ENCODE results near the gene PRDX3.

DNA sequence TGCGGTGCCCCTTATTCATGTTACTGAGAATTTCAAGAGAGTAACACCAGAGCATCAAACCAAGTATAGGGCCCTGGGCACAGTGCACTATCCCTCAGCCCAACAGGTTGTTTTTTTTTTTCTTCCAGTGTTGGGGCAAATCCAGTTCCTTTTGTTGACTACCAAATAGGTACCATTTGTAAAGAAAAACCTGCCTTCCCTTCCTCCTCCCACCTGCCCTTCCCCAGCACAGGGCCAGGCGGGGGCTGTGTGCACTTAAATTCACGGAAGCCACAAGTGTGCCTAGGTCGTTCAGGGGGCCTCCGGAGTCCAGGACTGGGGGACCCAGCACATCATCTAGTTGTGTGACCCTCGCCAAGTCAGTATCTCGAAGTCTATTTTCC is 12.5 kb downstream of the PRDX3 start:
- TF ChIP-seq TAF1 (conservative IDR thresholded peaks at IDR 0.05): no peak
- TF ChIP-seq, protein P1, sequence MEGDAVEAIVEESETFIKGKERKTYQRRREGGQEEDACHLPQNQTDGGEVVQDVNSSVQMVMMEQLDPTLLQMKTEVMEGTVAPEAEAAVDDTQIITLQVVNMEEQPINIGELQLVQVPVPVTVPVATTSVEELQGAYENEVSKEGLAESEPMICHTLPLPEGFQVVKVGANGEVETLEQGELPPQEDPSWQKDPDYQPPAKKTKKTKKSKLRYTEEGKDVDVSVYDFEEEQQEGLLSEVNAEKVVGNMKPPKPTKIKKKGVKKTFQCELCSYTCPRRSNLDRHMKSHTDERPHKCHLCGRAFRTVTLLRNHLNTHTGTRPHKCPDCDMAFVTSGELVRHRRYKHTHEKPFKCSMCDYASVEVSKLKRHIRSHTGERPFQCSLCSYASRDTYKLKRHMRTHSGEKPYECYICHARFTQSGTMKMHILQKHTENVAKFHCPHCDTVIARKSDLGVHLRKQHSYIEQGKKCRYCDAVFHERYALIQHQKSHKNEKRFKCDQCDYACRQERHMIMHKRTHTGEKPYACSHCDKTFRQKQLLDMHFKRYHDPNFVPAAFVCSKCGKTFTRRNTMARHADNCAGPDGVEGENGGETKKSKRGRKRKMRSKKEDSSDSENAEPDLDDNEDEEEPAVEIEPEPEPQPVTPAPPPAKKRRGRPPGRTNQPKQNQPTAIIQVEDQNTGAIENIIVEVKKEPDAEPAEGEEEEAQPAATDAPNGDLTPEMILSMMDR (IDR thresholded peaks at IDR 0.05; ENCODE audit: low read depth, low read length, missing input control): no peak
- TF ChIP-seq FOXA1 (IDR thresholded peaks at IDR 0.05): no peak
- TF ChIP-seq, protein P2, sequence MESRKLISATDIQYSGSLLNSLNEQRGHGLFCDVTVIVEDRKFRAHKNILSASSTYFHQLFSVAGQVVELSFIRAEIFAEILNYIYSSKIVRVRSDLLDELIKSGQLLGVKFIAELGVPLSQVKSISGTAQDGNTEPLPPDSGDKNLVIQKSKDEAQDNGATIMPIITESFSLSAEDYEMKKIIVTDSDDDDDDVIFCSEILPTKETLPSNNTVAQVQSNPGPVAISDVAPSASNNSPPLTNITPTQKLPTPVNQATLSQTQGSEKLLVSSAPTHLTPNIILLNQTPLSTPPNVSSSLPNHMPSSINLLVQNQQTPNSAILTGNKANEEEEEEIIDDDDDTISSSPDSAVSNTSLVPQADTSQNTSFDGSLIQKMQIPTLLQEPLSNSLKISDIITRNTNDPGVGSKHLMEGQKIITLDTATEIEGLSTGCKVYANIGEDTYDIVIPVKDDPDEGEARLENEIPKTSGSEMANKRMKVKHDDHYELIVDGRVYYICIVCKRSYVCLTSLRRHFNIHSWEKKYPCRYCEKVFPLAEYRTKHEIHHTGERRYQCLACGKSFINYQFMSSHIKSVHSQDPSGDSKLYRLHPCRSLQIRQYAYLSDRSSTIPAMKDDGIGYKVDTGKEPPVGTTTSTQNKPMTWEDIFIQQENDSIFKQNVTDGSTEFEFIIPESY (IDR thresholded peaks at IDR 0.05): no peak
- TF ChIP-seq, protein P3, sequence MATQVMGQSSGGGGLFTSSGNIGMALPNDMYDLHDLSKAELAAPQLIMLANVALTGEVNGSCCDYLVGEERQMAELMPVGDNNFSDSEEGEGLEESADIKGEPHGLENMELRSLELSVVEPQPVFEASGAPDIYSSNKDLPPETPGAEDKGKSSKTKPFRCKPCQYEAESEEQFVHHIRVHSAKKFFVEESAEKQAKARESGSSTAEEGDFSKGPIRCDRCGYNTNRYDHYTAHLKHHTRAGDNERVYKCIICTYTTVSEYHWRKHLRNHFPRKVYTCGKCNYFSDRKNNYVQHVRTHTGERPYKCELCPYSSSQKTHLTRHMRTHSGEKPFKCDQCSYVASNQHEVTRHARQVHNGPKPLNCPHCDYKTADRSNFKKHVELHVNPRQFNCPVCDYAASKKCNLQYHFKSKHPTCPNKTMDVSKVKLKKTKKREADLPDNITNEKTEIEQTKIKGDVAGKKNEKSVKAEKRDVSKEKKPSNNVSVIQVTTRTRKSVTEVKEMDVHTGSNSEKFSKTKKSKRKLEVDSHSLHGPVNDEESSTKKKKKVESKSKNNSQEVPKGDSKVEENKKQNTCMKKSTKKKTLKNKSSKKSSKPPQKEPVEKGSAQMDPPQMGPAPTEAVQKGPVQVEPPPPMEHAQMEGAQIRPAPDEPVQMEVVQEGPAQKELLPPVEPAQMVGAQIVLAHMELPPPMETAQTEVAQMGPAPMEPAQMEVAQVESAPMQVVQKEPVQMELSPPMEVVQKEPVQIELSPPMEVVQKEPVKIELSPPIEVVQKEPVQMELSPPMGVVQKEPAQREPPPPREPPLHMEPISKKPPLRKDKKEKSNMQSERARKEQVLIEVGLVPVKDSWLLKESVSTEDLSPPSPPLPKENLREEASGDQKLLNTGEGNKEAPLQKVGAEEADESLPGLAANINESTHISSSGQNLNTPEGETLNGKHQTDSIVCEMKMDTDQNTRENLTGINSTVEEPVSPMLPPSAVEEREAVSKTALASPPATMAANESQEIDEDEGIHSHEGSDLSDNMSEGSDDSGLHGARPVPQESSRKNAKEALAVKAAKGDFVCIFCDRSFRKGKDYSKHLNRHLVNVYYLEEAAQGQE (IDR thresholded peaks at IDR 0.05): no peak
